GM21360 (cell line): Measurements from ENCODE around the gene RIOX2.
"Not testable (repeated sequence)": the region's sequence is repeated elsewhere in the genome, so short reads cannot be mapped to it uniquely, and the experiment has no call there.

Experiments used
- ATAC-seq: cut with Tn5 transposase; IDR thresholded peaks from one replicate; pipeline ENCODE4 v1.9.1; 2021; ENCODE audit warnings: mild to moderate bottlenecking, moderate library complexity; ENCODE audit not compliant: unreplicated experiment

The RIOX2 gene

GRCh38 chr3:97971679-97972567, at the start of gene RIOX2:
Gene RIOX2, minus strand, starts transcription at chr3:97972431. Its CDS starts 4,838 bp downstream, at chr3:97967593.
- peak; percentile 84 for ATAC-seq

- ATAC-seq: no peak
Measured at GRCh38 chr3:98020412-98020811, 48.2 kb upstream of the RIOX2 start.

GRCh38 chr3:98018301-98018700, 46.1 kb upstream of the RIOX2 start:
- no peak for ATAC-seq

GRCh38 chr3:98014268-98014585, 42.0 kb upstream of the RIOX2 start:
- no peak for ATAC-seq

DNA sequence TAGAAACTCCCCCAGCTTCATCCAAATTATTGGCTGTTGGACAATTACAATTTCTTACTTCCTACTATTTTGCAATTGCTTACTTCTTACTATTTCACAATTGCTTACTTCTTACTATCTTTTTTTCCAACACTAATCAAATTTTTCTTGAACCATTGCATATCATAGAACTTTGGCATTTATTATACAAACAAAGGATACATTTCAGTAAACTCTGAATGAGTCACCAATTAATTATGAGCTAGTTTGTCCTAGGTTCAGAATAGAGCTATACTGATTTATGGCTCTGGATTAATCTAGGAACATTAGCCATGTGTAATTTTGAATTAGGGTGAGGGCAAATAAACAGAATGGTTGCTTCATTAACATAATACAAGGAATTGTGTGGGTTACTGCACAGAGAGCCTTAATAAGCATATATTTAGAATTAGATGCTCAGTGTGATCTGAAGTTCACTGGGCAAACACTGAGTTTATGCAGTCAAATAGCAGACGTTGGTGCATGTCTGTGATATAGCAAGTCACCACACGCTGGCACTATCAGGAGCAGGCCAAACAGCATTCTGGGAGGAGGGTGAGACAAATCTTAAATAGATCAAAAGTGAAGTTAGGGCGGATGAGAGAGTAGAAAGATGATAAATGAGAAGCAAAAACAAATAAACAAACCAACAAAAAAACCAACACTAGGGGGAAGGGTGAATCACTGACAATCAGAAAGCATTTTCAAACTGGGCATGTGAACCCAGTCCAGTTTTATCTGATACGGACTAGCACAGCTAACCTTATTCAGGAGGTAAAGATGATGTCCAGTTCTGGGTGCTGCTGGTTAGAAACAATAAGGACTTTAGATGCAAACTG, 41.4 kb upstream of the RIOX2 start:
- ATAC-seq: no peak

- ATAC-seq: no peak
Measured at GRCh38 chr3:98012979-98013378, 40.7 kb upstream of the RIOX2 start.

GRCh38 chr3:98010883-98011449, 38.7 kb upstream of the RIOX2 start:
- ATAC-seq: not testable (repeated sequence)

DNA sequence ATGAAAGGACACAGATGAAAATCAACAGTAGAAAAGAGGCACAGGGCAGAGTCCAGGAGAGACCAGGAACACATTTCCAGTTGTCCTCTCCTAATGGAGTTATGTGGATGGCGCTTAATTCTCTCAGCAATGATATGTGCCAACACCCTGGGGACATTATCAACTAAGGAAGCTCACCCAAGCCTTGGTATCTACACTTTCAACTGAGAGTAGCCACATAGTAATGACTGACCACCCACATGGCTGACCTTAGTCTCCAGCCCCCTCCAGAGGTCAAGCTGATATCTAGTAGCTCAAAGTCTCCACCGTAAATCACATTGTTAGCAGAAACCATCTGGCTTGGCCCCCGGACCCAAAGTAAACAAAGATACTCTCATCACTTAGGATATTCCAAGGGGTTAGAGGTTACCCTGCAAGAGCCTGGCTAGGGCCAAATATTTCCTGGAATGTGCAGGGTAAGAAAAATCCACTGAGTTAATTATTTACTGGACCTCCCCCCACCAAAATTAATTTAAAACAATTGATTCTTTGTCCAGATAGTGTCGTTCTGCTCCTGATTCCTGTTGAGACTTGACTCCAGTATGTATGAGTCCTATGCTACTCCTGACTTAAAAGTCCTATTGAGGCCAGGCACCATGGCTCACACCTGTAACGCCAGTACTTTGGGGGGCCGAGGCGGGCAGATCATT, 38.1 kb upstream of the RIOX2 start:
- ATAC-seq: no peak

DNA sequence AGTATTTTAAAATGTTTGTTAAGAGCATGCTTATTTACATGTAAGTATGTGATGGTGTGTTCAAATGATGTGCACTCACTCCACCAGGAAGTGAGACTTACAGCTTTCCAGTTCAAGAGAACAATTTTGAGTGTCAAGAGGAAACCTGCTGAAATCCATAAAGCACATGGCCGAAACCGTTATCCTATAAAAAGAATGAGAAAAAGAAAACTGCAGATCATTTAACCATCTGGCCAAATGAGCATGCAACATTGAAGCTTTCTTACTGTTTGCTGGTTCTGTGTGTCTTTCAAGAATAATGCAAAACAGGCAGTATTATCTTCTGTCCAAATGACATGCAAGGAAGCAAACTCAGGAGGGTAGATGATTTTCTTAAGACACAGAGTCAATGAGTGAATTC, 36.6 kb upstream of the RIOX2 start:
- ATAC-seq: peak; percentile 62

DNA sequence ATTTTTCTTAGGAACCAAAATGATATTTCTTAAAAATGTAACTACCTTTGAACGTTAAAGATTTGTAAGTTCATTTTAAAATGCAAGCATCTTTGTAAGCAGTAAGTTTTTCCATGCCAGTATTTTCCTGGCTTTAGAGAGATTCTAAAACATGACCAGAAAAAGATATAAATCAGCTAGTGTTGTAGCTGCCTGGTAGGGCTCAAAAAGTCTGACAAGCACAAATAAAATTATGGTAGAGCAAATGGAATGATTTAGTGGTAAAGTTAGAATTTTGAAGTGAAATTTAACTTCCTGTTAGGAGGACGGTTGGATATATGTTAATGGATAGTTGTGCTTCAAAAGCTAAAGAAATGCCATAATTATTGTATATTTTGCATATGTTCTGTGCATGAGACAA, 33.2 kb upstream of the RIOX2 start:
- ATAC-seq: no peak

DNA sequence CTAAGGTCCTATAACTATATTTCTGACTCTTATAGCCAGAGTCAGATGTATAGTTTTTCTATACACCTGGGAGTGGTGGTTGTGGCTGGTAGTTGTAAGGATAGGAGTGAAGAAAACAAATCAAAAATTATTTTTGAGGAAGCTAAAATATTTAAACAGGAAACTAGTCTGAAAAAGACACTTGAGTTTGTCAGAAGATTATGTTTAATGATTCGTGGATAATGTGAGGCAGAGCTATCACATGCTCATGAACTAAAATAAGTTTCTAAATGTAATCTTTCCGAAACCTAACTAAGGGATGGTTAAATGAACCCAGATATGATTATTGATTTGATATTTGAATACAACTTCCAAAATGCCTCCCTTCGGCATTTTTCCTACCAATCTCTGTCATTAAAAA, 32.5 kb upstream of the RIOX2 start:
- ATAC-seq: no peak

GRCh38 chr3:98003306-98003969, 31.2 kb upstream of the RIOX2 start:
- ATAC-seq: no peak

DNA sequence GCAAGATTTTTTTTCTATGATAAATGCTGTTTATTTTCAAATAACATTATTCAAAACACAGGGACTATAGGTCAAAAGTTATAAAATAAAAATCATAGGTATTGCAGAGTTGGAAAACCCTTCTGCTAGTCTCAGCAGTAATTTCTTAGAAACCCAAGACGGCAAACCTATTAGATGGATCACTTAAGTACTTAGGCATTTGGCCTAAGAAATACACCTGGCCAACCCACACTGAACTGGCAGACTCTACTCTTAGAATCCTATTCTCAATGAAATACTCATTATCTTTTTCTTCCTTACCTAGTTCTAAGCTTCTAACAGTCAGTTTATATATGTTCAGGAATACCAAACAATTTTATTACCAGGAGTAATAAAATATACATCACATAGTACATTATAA, 30.5 kb upstream of the RIOX2 start:
- no peak for ATAC-seq

- no peak for ATAC-seq
Measured at GRCh38 chr3:97999994-98000393, 27.8 kb upstream of the RIOX2 start.

- no peak for ATAC-seq
Measured at GRCh38 chr3:97999103-97999502, 26.9 kb upstream of the RIOX2 start.

DNA sequence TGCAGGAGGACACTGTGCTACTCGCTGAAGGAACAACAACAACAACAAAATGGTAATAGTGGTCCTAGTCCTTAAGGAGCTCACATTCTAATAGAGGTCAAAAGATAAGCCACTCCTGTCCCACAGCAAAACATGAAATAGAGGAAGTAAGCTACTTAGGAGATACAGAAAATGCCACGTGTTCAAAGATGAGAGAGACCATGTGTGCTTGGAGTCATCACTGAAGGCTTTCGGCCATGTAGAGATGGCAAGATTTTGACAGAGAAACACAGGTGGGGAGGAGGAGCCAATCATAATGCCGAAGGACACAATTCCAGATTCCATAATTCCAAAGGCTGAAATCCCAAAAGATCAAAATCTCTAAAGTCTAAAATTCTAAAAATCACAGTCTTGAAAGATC, 24.8 kb upstream of the RIOX2 start:
- ATAC-seq: no peak

DNA sequence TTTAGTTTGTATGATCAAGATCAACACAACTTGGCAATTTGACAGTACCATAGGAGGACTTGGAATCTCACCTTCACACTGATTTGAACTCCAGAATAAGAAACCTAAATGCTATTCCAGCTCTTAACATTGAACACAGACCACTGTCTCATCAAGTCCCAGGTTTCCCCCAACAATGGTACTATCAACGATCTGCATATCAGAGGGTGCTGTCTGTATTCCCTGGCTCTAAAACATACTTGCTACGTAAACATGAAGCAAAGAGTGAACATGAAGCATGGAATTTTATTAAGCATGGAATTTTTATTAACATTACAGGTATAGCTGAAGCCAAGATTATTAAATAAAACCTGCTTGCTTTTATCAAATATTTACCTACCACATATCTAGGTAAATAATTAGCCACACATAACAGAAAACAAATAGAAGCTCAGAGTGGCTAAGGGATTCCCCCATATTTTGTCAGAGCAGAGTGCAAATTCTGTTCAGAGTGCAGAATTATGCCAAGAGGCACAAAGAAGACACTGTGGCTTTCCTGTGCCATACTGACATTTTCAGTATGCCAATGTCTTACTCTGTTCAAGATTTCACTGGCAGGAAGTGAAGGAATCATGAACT, 22.2 kb upstream of the RIOX2 start:
- no peak for ATAC-seq

- ATAC-seq: no peak
Measured at GRCh38 chr3:97993526-97993925, 21.3 kb upstream of the RIOX2 start.

DNA sequence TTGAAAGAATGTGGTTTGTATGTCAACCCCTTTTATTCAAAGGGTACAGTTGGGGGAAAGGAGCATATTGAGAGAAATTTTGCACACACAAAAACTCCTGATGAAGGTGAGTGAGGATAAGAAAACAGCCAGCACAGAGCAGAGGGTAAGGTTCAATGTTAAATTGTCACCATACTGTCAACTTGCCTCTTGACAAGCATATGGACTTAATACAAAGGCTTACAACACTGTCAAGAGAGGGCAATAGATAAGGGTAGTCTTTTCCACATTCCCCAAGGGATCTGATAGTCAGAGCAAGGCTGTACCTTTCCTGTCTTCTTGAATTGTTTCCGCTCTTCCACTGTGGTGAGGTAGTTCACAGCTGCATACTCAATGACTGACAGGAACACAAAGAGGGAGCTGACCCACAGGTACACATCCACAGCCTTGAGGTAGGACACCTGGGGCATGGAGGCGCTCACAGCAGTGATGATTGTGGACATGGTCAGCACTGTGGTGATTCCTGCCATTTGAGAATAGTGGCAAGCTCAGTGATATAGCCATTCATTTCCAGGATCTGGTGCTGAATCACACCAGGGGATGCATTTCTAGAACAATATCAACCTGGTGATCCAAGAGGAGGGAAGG, 20.4 kb upstream of the RIOX2 start:
- ATAC-seq: no peak

- ATAC-seq: no peak
Measured at GRCh38 chr3:97991293-97991682, 19.1 kb upstream of the RIOX2 start.
